ENCODE data around the gene FUT6. TPM values are rescaled to one million over a fixed set of nuclear protein-coding genes. Genes with fewer than 3 reads are reported as not detected.
"Not testable (repeated sequence)": the region's sequence is repeated elsewhere in the genome, so short reads cannot be mapped to it uniquely, and the experiment has no call there.

The FUT6 gene
- total and polyA plus RNA-seq, 11 donors = not detected

GRCh38 chr19:5784581-5785147, 54.8 kb downstream of the FUT6 start, which contains the start of gene PRR22:
Gene PRR22 (minus strand): TSS chr19:5784746. CDS start chr19:5784660, 86 bp downstream.
- H3K4me3 ChIP-seq = no peak within 1 kb of the TSS
- no peaks in the 10 kb centered on the region for H3K9me3 ChIP-seq
- DNase-seq = no peak
- WGBS, 4 donors = 92 to 97% (median 93%) methylated on average over 11 to 15 of the region's 15 CpGs
- no peaks in the 10 kb centered on the region for H3K27me3 ChIP-seq
- intact Hi-C loops (cut with DNase I) = no loop called here
- no peak for ATAC-seq
- peaks cover 0 to under 1% (median 0%) of the 10 kb centered on the region in 12 donors for H3K4me1 ChIP-seq
- H3K36me3 ChIP-seq = peaks cover 2 to 65% (median 57%) of the 10 kb centered on the region in 9 donors
- no peak within 1 kb of the TSS for H3K27ac ChIP-seq
- TF ChIP-seq POLR2A (IDR thresholded peaks at IDR 0.05) (no peak), CTCF (IDR thresholded peaks at IDR 0.05) (no peak)

- WGBS, 4 donors = 82 to 87% (median 84%) methylated on average over 24 to 48 of the region's 48 CpGs
- no peak overlapping the region for H3K4me3 ChIP-seq
- intact Hi-C loops (cut with DNase I) = no loop called here
- no peaks in the 10 kb centered on the region for H3K9me3 ChIP-seq
- DNase-seq (no peak), ATAC-seq (peak in 3 of 4 donors; percentile 4 to 9 (median 6))
- TF ChIP-seq POLR2A (IDR thresholded peaks at IDR 0.05) (no peak), CTCF (IDR thresholded peaks at IDR 0.05) (no peak)
- no peak overlapping the region for H3K27ac ChIP-seq
- H3K36me3 ChIP-seq = peaks cover 0 to 51% (median 42%) of the 10 kb centered on the region in 9 donors
- H3K4me1 ChIP-seq = no peaks in the 10 kb centered on the region
- no peaks in the 10 kb centered on the region for H3K27me3 ChIP-seq
Observed at GRCh38 chr19:5782945-5783919, 56.3 kb downstream of the FUT6 start.

GRCh38 chr19:5782322-5782721, 57.2 kb downstream of the FUT6 start:
- no peak overlapping the region for H3K4me3 ChIP-seq
- intact Hi-C loops (cut with DNase I) = no loop called here
- H3K4me1 ChIP-seq = no peaks in the 10 kb centered on the region
- peaks cover 0 to 42% (median 33%) of the 10 kb centered on the region in 9 donors for H3K36me3 ChIP-seq
- no peaks in the 10 kb centered on the region for H3K27me3 ChIP-seq
- DNase-seq (no peak), ATAC-seq (peak in 1 of 4 donors; percentile 10)
- H3K27ac ChIP-seq = no peak overlapping the region
- TF ChIP-seq CTCF (IDR thresholded peaks at IDR 0.05) (no peak), POLR2A (IDR thresholded peaks at IDR 0.05) (no peak)
- 73 to 85% (median 85%) methylated on average over 7 to 9 of the region's 9 CpGs for WGBS, 4 donors
- no peaks in the 10 kb centered on the region for H3K9me3 ChIP-seq

GRCh38 chr19:5780916-5781315, 58.6 kb downstream of the FUT6 start:
- H3K4me1 ChIP-seq; H3K27ac ChIP-seq; DNase-seq; H3K4me3 ChIP-seq; H3K9me3 ChIP-seq; H3K27me3 ChIP-seq; ATAC-seq; intact Hi-C loops (cut with DNase I): not testable (repeated sequence)
- H3K36me3 ChIP-seq = peaks cover 0 to 28% (median 19%) of the 10 kb centered on the region in 9 donors
- WGBS, 4 donors = 84 to 88% (median 86%) methylated on average over 9 to 11 of the region's 11 CpGs

Other genes with a start within 250 kb of the FUT6 start
- 10 to 100 TPM; 14.2 to 56.7 (median 44.2) TPM for gene SAFB2, start 216.9 kb downstream of the FUT6 start, total RNA-seq
- gene SAFB2, start 216.9 kb downstream of the FUT6 start, polyA plus RNA-seq = 10 to 100 TPM; 32.8 to 49.7 TPM
- 10 to 100 TPM; 22.3 to 59.6 (median 48.0) TPM for gene SAFB, start 216.6 kb downstream of the FUT6 start, total RNA-seq
- 10 to 100 TPM; 43.5 to 48.9 TPM for gene SAFB, start 216.6 kb downstream of the FUT6 start, polyA plus RNA-seq
- 100 to 1,000 TPM; 103 to 149 (median 123) TPM for gene MICOS13, start 159.2 kb downstream of the FUT6 start, total RNA-seq
- gene MICOS13, start 159.2 kb downstream of the FUT6 start, polyA plus RNA-seq = 100 to 1,000 TPM; 178 to 435 TPM
- gene HSD11B1L, start 158.7 kb downstream of the FUT6 start, total RNA-seq = 10 to 100 TPM in 2 of 9 donors, 1 to 10 TPM in 7; 3.7 to 14.4 (median 5.2) TPM
- 1 to 10 TPM; 5.4 to 6.6 TPM for gene HSD11B1L, start 158.7 kb downstream of the FUT6 start, polyA plus RNA-seq
- 100 to 1,000 TPM; 255 to 475 (median 365) TPM for gene RPL36, start 149.4 kb downstream of the FUT6 start, total RNA-seq
- gene RPL36, start 149.4 kb downstream of the FUT6 start, polyA plus RNA-seq = 100 to 1,000 TPM; 851 to 981 TPM
- gene LONP1, start 119.6 kb downstream of the FUT6 start, total RNA-seq = 100 to 1,000 TPM in 2 of 9 donors, 10 to 100 TPM in 7; 61.2 to 108 (median 88.6) TPM
- gene LONP1, start 119.6 kb downstream of the FUT6 start, polyA plus RNA-seq = 100 to 1,000 TPM in 1 of 2 donors, 10 to 100 TPM in 1; 97.6 to 123 TPM
- gene CATSPERD, start 119.1 kb downstream of the FUT6 start, total RNA-seq = not detected
- gene CATSPERD, start 119.1 kb downstream of the FUT6 start, polyA plus RNA-seq = not detected
- gene PRR22, start 55.0 kb downstream of the FUT6 start, total RNA-seq = 1 to 10 TPM in 5 of 9 donors, under 1 TPM in 2, not detected in 2; 0.96 to 1.9 (median 1.3) TPM
- 1 to 10 TPM in 1 of 2 donors, under 1 TPM in 1; 0.91 to 1.1 TPM for gene PRR22, start 55.0 kb downstream of the FUT6 start, polyA plus RNA-seq
- 10 to 100 TPM; 12.0 to 19.9 (median 15.3) TPM for gene DUS3L, start 48.5 kb downstream of the FUT6 start, total RNA-seq
- gene DUS3L, start 48.5 kb downstream of the FUT6 start, polyA plus RNA-seq = 10 to 100 TPM; 17.3 to 20.7 TPM
- 10 to 100 TPM in 7 of 9 donors, 1 to 10 TPM in 2; 8.0 to 54.2 (median 17.2) TPM for gene NRTN, start 34.6 kb downstream of the FUT6 start, total RNA-seq
- 10 to 100 TPM; 18.2 to 34.5 TPM for gene NRTN, start 34.6 kb downstream of the FUT6 start, polyA plus RNA-seq
- gene FUT3, start 11.7 kb upstream of the FUT6 start, total RNA-seq = not detected
- under 1 TPM in 1 of 2 donors, not detected in 1; 0.07 TPM for gene FUT3, start 11.7 kb upstream of the FUT6 start, polyA plus RNA-seq
- gene FUT5, start 30.8 kb upstream of the FUT6 start, total RNA-seq = not detected
- gene FUT5, start 30.8 kb upstream of the FUT6 start, polyA plus RNA-seq = not detected
- gene NDUFA11, start 64.1 kb upstream of the FUT6 start, total RNA-seq = 100 to 1,000 TPM; 388 to 533 (median 476) TPM
- 100 to 1,000 TPM; 791 to 945 TPM for gene NDUFA11, start 64.1 kb upstream of the FUT6 start, polyA plus RNA-seq
- 1 to 10 TPM; 1.7 to 3.9 (median 2.3) TPM for gene VMAC, start 65.2 kb upstream of the FUT6 start, total RNA-seq
- gene VMAC, start 65.2 kb upstream of the FUT6 start, polyA plus RNA-seq = 1 to 10 TPM; 1.3 to 3.8 TPM
- 1 to 10 TPM; 1.2 to 6.2 (median 3.3) TPM for gene CAPS, start 74.6 kb upstream of the FUT6 start, total RNA-seq
- 1 to 10 TPM; 2.4 to 4.8 TPM for gene CAPS, start 74.6 kb upstream of the FUT6 start, polyA plus RNA-seq
- gene RANBP3, start 138.4 kb upstream of the FUT6 start, total RNA-seq = 10 to 100 TPM; 48.9 to 80.7 (median 58.0) TPM
- 10 to 100 TPM; 29.4 to 59.7 TPM for gene RANBP3, start 138.4 kb upstream of the FUT6 start, polyA plus RNA-seq